Hepatocyte (in vitro differentiated cells): Measurements from ENCODE around the gene SYNDIG1.

Experiments
- EZH2 ChIP-seq: fragments of 200-600 bp; sonication (generic); IDR thresholded peaks from 2 replicates; pipeline ENCODE4 v1.6.1; 2016; ENCODE audit warnings: antibody characterized with exemption, mild to moderate bottlenecking, borderline replicate concordance
- TF ChIP-seq, protein P1 (sequence below): fragments of 200-600 bp; sonication (generic); IDR thresholded peaks from 2 replicates; pipeline ENCODE4 v1.5.1; 2016; ENCODE audit warnings: antibody characterized with exemption, mild to moderate bottlenecking; ENCODE audit not compliant: poor library complexity

DNA sequence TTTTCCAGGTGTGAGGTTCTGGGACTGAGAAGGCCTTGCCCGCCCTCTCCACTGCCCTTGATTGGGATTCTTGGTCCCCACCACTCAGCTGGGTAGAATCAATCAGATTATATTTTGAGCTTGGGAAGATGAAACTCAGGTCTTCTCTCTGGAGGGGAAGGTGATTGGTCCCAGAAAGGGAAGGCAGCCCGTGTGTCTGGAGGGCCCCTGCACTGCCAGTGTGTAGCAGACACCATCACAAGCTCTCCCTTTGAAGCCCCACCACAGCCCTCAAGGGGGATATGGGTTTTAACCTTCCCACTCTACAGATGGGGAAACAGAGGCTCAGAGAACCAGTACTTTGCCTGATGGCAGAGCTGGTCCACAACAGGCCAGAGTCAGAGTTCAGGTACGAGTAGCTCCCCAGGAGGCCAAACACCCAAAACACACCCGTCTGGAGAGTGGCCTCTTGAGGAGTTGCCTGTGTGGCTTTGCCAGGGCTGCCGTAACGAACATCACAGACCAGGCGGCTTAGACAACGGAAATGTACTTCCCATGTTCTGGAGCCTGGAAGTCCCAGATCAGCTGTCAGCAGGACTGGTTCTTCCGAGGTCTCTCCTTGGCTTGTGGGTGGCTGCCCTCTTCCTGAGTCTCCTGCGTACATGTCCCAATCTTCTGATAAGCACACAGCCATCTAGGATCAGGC is 205.6 kb downstream of the SYNDIG1 start:
- TF ChIP-seq, protein P1, sequence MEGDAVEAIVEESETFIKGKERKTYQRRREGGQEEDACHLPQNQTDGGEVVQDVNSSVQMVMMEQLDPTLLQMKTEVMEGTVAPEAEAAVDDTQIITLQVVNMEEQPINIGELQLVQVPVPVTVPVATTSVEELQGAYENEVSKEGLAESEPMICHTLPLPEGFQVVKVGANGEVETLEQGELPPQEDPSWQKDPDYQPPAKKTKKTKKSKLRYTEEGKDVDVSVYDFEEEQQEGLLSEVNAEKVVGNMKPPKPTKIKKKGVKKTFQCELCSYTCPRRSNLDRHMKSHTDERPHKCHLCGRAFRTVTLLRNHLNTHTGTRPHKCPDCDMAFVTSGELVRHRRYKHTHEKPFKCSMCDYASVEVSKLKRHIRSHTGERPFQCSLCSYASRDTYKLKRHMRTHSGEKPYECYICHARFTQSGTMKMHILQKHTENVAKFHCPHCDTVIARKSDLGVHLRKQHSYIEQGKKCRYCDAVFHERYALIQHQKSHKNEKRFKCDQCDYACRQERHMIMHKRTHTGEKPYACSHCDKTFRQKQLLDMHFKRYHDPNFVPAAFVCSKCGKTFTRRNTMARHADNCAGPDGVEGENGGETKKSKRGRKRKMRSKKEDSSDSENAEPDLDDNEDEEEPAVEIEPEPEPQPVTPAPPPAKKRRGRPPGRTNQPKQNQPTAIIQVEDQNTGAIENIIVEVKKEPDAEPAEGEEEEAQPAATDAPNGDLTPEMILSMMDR: no peak
- TF ChIP-seq EZH2: no peak
